ENCODE data around the gene PROS1.
"Not testable (repeated sequence)": the region's sequence is repeated elsewhere in the genome, so short reads cannot be mapped to it uniquely, and the experiment has no call there.

The PROS1 gene

GRCh38 chr3:93961026-93961425 is 12.7 kb downstream of the PROS1 start:
- H3K4me3 ChIP-seq (replicated peaks; ENCODE audit: low read depth, low read length): no peak overlapping the region
- TF ChIP-seq CTCF (IDR thresholded peaks at IDR 0.05; ENCODE audit: low read depth, low read length, missing control alignments): no peak
- DNase-seq (ENCODE audit: extremely low read depth, low read depth): no peak

- DNase-seq (ENCODE audit: extremely low read depth, low read depth); H3K4me3 ChIP-seq (replicated peaks; ENCODE audit: low read depth, low read length): not testable (repeated sequence)
Observed at GRCh38 chr3:93949958-93950357, 23.7 kb downstream of the PROS1 start.

- not testable (repeated sequence) for H3K4me3 ChIP-seq (replicated peaks; ENCODE audit: low read depth, low read length); DNase-seq (ENCODE audit: extremely low read depth, low read depth)
Observed at GRCh38 chr3:93937485-93937884, 36.2 kb downstream of the PROS1 start.

GRCh38 chr3:93936549-93936948 is 37.1 kb downstream of the PROS1 start:
- TF ChIP-seq CTCF (IDR thresholded peaks at IDR 0.05; ENCODE audit: low read depth, low read length, missing control alignments): no peak
- no peak overlapping the region for H3K4me3 ChIP-seq (replicated peaks; ENCODE audit: low read depth, low read length)
- DNase-seq (ENCODE audit: extremely low read depth, low read depth): no peak

GRCh38 chr3:93934366-93935046 is 39.2 kb downstream of the PROS1 start:
- no peak for DNase-seq (ENCODE audit: extremely low read depth, low read depth)
- TF ChIP-seq CTCF (IDR thresholded peaks at IDR 0.05; ENCODE audit: low read depth, low read length, missing control alignments): no peak
- no peak overlapping the region for H3K4me3 ChIP-seq (replicated peaks; ENCODE audit: low read depth, low read length)

- no peak for TF ChIP-seq CTCF (IDR thresholded peaks at IDR 0.05; ENCODE audit: low read depth, low read length, missing control alignments)
Observed at GRCh38 chr3:93931597-93932229, 42.0 kb downstream of the PROS1 start.

GRCh38 chr3:93930041-93930440 is 43.7 kb downstream of the PROS1 start:
- DNase-seq (ENCODE audit: extremely low read depth, low read depth): no peak
- no peak for TF ChIP-seq CTCF (IDR thresholded peaks at IDR 0.05; ENCODE audit: low read depth, low read length, missing control alignments)
- H3K4me3 ChIP-seq (replicated peaks; ENCODE audit: low read depth, low read length): no peak overlapping the region

More at GRCh38 chr3:93931597-93932229, 42.0 kb downstream of the PROS1 start:
- DNase-seq (ENCODE audit: extremely low read depth, low read depth): no peak
- no peak overlapping the region for H3K4me3 ChIP-seq (replicated peaks; ENCODE audit: low read depth, low read length)

GRCh38 chr3:93926789-93927188 is 46.9 kb downstream of the PROS1 start:
- H3K4me3 ChIP-seq (replicated peaks; ENCODE audit: low read depth, low read length): no peak overlapping the region
- TF ChIP-seq CTCF (IDR thresholded peaks at IDR 0.05; ENCODE audit: low read depth, low read length, missing control alignments): no peak
- no peak for DNase-seq (ENCODE audit: extremely low read depth, low read depth)

Data from HFF-Myc (cell line).